Stomach smooth muscle (tissue), 2 donors: ENCODE data around the gene LIPC.

ENCODE experiments used
- H3K27ac ChIP-seq: one replicate; pipeline ENCODE4 v1.7.0; 2013; ENCODE audit warnings: mild to moderate bottlenecking, low read length, inconsistent platforms
- H3K27me3 ChIP-seq, 2 donors: one replicate each; pipeline ENCODE4 v1.7.0; 2013; ENCODE audit warnings: low read length in 2 of 2; ENCODE audit not compliant: insufficient read depth in 2 of 2, control insufficient read depth in 1 of 2
- H3K36me3 ChIP-seq, 2 donors: one replicate each; pipeline ENCODE4 v1.7.0; 2013; ENCODE audit warnings: low read length in 2 of 2; ENCODE audit not compliant: control insufficient read depth in 2 of 2, insufficient read depth in 2 of 2
- H3K4me1 ChIP-seq: one replicate; pipeline ENCODE4 v1.7.0; 2013; ENCODE audit warnings: low read length; ENCODE audit not compliant: control insufficient read depth, insufficient read depth
- H3K4me3 ChIP-seq, 2 donors: one replicate each; pipeline ENCODE4 v1.7.0; 2013; ENCODE audit warnings: low read length in 2 of 2
- H3K9ac ChIP-seq, 2 donors: one replicate each; pipeline ENCODE4 v1.7.0; 2013; ENCODE audit warnings: low read length in 2 of 2, mild to moderate bottlenecking in 1 of 2
- H3K9me3 ChIP-seq, 2 donors: one replicate each; pipeline ENCODE4 v1.7.0; 2013; ENCODE audit warnings: low read length in 2 of 2; ENCODE audit not compliant: control insufficient read depth in 2 of 2
- donor health status: healthy.
- donor health status: Pancreatic carcinoma.

The LIPC gene

DNA sequence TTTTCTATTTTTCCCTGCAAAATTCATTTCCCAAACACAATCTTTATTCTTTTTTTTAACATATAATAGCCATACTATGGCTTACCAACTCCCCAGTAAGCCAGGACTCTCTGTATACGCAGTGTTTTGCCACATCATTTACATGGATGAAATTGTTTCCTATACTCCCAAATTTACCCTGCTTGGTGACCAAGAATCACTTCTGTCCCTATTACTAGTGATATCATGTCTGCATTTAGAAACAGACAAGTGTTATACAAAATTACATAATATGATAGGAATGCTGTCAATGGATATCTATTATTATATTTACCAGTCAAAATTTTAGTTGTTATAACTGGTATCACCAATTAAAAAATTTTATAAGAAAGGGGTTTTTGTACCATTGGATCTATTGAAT lies 77.8 kb downstream of the LIPC start:
- no peak overlapping the region for H3K9ac ChIP-seq
- no peaks in the 10 kb centered on the region for H3K36me3 ChIP-seq
- no peaks in the 10 kb centered on the region for H3K4me1 ChIP-seq
- no peaks in the 10 kb centered on the region for H3K9me3 ChIP-seq
- H3K27me3 ChIP-seq: no peaks in the 10 kb centered on the region
- no peak overlapping the region for H3K27ac ChIP-seq
- no peak overlapping the region for H3K4me3 ChIP-seq

DNA sequence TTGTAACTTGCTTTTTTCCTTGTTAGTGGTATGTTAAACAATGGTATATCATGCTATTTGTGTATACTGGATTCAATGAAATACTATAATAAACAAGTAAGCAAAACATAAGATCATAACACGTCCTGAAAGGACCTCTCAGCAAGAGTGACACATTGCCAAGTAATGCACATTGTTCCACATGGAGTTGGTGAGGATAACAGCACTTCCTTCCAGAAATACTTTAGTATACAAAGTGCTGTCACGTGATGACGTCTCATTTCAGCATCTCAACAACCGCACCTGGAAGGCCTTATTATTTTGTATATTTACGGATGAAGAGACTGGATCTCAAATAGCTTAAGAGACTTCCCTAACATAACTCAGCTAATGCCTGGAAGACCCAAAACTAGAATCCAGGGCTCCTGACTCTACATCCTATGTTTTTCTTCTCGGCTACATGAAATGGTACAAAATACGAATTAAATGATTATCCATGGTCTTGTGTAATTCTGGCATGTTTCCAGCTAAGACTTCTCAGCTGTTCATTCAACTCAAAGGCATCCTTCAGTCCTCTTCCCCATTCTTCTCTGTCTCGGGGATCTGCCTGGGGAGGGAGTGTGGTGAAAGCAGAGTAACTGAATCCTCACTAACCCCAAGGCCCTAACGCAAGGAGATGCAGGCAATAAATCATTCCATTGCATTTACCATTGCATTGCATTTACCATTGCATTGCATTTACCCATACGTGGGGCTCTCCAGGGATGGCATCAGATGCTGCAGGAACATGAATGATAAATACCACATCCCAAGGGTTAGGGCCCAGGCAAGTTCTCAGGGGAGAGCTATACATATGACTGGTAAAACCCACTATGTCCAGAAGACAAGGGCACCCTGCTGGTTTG lies 79.2 kb downstream of the LIPC start:
- Histone ChIP-seq H3K4me3 (no peak overlapping the region), H3K9ac (no peak overlapping the region), H3K36me3 (no peaks in the 10 kb centered on the region), H3K9me3 (no peaks in the 10 kb centered on the region), H3K27ac (no peak overlapping the region), H3K27me3 (no peaks in the 10 kb centered on the region), H3K4me1 (no peaks in the 10 kb centered on the region)

DNA sequence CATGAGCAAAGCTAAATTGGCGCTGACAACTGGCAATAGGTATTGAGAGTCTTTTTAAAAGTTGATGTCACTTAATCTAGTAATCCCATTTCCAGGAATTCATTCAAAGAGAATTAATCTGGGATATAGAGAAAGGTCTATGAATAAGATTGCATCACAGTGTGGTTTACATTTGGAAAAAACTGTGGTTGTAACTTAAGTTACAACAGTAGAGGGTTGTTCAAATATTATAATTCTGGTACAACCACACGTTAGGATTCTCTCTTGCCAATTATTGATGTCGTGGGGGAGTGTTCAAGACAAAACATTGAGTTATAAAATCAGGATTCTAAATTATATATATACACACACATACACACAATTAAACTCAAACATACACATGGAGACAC lies 79.8 kb downstream of the LIPC start:
- no peak overlapping the region for H3K9ac ChIP-seq
- no peaks in the 10 kb centered on the region for H3K9me3 ChIP-seq

DNA sequence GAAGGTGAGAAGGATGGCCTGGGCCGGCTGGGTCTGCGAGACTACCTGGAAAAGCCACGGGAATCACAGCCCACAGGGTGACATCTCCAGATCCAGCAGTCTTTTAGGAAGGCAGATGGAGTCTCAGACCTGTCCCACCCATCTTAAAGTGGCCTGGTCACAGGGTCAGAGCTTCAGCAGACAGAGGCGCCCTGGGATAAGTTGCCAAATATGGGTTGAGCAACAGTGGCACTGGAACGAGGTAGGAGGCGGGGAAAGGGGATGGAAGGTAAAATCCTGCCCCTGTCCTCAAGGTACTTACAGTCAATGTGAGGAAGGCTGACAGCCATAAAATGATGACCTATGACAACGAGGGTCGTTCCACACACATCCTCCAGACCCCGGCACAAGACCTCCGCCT lies 80.7 kb downstream of the LIPC start:
- H3K36me3 ChIP-seq: no peaks in the 10 kb centered on the region
- H3K4me3 ChIP-seq: no peak overlapping the region
- no peaks in the 10 kb centered on the region for H3K27me3 ChIP-seq
- no peak overlapping the region for H3K27ac ChIP-seq
- H3K9me3 ChIP-seq: no peaks in the 10 kb centered on the region
- H3K9ac ChIP-seq: no peak overlapping the region
- no peaks in the 10 kb centered on the region for H3K4me1 ChIP-seq

More for the DNA sequence above, 79.8 kb downstream of the LIPC start:
- H3K27ac ChIP-seq: no peak overlapping the region
- H3K4me1 ChIP-seq: no peaks in the 10 kb centered on the region
- no peaks in the 10 kb centered on the region for H3K36me3 ChIP-seq
- no peak overlapping the region for H3K4me3 ChIP-seq
- H3K27me3 ChIP-seq: no peaks in the 10 kb centered on the region

DNA sequence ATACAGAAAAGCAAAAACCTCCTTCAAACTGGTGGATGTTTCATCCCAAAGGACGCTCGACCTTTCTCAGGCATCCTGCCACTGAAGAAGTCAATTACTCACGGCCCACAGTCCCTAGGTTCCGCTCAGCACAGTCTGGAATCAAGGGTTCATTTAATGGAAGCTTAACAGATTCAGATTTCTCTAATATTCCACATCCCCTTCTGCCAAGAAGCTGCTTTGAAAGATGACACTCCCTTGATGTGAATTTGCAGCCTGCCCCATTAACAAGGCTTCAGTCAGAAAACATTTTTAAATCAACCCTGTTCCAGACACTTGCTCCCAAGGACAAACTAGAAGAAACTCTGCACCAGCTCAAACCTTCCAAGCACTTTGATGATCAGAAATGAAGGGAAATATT lies 81.2 kb downstream of the LIPC start:
- H3K4me1 ChIP-seq: no peaks in the 10 kb centered on the region
- no peak overlapping the region for H3K27ac ChIP-seq
- H3K36me3 ChIP-seq: no peaks in the 10 kb centered on the region
- no peak overlapping the region for H3K9ac ChIP-seq
- H3K4me3 ChIP-seq: no peak overlapping the region
- no peaks in the 10 kb centered on the region for H3K27me3 ChIP-seq
- no peaks in the 10 kb centered on the region for H3K9me3 ChIP-seq

DNA sequence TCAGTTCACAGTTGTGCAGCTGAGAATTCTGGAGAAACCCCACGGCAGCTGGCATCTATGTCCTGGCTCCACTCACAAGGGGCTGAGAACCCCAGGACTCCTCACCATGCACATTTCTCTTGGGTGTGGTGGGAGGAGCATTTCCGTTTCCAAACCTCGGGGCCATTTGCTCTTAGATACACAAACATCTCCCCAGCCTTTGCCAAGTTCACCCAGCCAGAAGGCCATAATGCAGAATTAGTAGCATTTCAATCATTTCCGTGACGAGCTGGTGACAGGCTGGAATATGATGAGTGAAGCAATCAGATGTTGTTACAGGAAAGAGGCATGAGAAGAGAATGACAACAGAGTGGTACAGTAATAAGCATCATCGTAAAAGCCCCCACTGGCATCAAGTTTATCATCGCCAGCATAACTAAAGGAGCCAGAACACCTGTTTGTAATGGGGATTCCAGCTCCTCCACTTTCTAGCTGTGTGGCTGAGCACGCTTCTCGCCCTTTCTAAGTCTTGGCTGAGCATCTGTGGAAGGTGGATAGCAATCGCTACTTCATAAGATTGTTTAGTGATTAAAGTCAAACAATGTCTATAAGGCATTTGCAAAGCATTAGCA lies 82.0 kb downstream of the LIPC start:
- Histone ChIP-seq H3K9ac (no peak overlapping the region), H3K27ac (no peak overlapping the region), H3K27me3 (no peaks in the 10 kb centered on the region), H3K9me3 (no peaks in the 10 kb centered on the region), H3K4me1 (no peaks in the 10 kb centered on the region), H3K4me3 (no peak overlapping the region), H3K36me3 (no peaks in the 10 kb centered on the region)

DNA sequence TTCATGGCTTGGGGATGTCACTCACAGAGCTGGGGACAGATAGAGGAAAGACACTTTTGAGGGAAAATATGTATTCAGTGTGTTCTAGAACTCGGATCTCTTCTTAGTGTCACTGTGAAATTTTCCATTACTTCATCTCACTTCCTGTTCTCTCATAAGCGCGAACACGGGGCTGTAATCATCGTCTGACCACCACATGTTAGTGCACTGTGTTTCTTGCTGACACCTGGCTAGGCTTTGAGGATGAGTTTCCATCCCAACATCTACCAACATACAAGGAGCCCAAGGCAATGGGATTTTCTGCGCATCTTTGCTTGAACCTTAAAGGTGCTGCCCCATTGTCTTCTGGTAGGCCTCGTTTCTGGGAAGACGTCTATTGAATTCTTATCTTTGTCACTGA lies 84.0 kb downstream of the LIPC start:
- Histone ChIP-seq H3K36me3 (no peaks in the 10 kb centered on the region), H3K4me1 (peaks cover 3% of the 10 kb centered on the region), H3K27me3 (no peaks in the 10 kb centered on the region), H3K27ac (no peak overlapping the region), H3K9ac (no peak overlapping the region), H3K9me3 (no peaks in the 10 kb centered on the region), H3K4me3 (no peak overlapping the region)

DNA sequence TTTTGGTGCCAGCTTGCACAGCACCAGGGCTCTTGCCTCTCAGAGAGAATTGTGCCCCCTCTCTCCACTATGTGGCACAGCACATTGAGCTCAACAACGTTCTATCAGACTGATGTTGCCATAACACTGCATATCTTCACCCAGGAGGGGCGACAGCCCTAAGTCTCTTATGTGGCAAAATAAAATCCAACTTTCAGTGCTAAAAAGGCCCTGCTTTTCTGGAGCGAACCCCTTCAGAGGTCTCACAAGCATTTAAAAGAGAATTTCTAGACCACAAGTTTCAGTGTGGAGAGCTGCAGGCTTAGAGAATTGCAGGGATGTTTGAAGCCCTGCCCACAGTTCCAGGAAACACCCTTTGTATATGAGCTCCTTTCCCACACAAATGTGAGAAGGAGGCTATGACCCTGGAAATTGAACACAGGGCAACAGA lies 85.5 kb downstream of the LIPC start:
- Histone ChIP-seq H3K27ac (no peak overlapping the region), H3K9ac (no peak overlapping the region), H3K4me1 (peaks cover 7% of the 10 kb centered on the region)

DNA sequence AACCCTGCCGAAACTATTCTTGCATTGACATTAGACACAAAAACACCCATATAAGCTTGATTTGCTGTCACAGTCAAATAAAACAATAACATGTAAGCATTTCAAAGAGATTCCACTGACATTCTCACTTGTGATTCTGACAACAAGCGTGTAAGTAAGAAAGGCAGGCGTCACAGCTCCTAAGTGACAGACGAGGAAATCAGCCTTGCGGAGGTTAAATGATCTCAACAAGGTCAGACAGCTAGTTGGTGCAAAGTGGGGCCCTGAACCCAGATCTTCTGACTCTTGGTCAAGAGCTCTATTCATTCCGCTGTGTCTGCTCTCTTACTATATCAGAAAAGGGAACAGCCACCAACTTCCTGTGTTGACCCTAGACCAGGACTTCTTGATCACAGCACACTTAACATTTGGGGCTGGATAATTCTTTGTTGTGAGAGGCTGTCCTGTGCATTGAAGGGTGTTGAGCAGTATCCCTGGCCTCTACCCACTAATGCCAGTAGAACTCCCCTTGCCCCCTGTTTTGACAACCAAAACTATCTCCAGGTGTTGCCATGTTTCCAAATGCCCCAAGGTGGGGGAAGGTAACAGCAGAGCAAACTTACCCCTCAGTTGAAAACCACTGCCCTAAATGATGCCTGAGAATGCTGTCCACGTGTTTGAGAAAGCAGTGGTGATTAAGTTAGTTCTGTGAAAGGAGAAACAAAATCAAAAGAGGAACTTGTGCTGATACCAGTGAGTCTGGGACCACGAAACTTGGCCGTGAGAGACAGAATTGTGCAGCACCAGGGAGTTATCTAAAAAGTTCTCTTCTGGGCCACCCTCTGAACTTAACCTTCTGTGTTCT lies 86.1 kb downstream of the LIPC start:
- Histone ChIP-seq H3K9ac (no peak overlapping the region), H3K36me3 (no peaks in the 10 kb centered on the region), H3K9me3 (no peaks in the 10 kb centered on the region), H3K4me1 (peaks cover 13% of the 10 kb centered on the region), H3K27me3 (no peaks in the 10 kb centered on the region), H3K4me3 (no peak overlapping the region), H3K27ac (no peak overlapping the region)

More for the DNA sequence above, 85.5 kb downstream of the LIPC start:
- Histone ChIP-seq H3K36me3 (no peaks in the 10 kb centered on the region), H3K27me3 (no peaks in the 10 kb centered on the region), H3K4me3 (no peak overlapping the region), H3K9me3 (no peaks in the 10 kb centered on the region)

DNA sequence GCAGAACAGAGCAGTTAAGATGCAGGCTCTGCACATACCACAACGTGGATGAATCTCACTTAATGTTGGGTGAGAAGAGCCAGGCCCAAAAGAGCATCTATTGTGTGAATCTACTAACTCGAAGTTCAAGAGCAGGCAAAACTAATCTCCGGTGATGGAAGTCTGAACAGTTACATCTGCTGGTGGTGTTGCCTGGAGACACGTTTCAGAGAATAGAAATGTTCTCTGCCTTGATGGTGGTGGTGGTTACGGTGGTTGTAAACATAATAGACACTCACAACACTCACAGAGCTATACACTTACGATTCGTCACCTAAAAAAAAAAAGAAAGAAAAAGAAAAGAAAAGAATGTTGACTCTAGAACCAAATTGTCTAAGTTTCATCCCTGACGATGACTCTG lies 86.8 kb downstream of the LIPC start:
- H3K4me1 ChIP-seq: peaks cover 17% of the 10 kb centered on the region
- H3K27ac ChIP-seq: no peak overlapping the region
- H3K36me3 ChIP-seq: no peaks in the 10 kb centered on the region
- no peak overlapping the region for H3K4me3 ChIP-seq
- H3K9me3 ChIP-seq: no peaks in the 10 kb centered on the region
- H3K27me3 ChIP-seq: no peaks in the 10 kb centered on the region
- H3K9ac ChIP-seq: no peak overlapping the region
